Hypothalamus (tissue), 51 donors: ENCODE results near the gene WASF3.
A peak's percentile ranks its signal among the peaks of the same experiment; 100 is the strongest.

ENCODE experiments used
- DNase-seq, 51 donors: peaks; one replicate each; lab custom pipeline; 2025; lab: John Stamatoyannopoulos, UW

WASF3 gene

GRCh38 chr13:26541678-26542568 lies 15.6 kb upstream of the WASF3 start:
- no peak for DNase-seq

- no peak for DNase-seq
Measured at GRCh38 chr13:26544707-26545106, 12.8 kb upstream of the WASF3 start.

DNA sequence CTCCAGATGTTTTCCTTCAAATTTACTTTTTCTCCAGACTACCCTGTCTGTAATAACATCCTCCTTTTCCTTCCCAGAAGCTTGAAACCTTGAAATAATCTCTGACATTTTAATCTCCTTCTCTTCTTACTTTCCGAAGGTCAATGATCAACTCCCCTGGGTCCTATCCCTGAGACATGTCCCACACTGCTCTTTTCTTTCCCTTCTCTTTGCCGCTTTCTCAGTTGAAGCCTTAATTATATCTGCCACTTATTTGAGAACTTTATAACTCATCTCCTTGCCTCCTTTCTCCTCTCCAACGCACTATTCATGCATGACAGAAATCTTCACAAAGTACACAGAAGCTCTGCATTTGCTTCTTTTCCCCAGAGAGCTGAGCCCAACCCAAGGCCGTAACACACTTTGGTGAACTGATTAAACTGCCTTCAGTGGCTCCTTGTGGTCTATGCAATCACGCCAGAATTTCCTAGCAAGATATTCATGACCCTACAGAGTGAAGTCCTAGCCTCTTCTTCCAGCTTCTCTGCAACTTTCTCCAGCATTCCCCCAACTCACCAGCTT lies 9.2 kb upstream of the WASF3 start:
- no peak for DNase-seq

- peak in 1 of 51 donors; percentile 20 for DNase-seq
Measured at GRCh38 chr13:26549713-26550112, 7.8 kb upstream of the WASF3 start.

GRCh38 chr13:26551255-26551860 lies 6.1 kb upstream of the WASF3 start:
- DNase-seq = no peak

- DNase-seq = no peak
Measured at GRCh38 chr13:26555413-26555812, 2.1 kb upstream of the WASF3 start.

- no peak for DNase-seq
Measured at GRCh38 chr13:26557051-26557392, 461 bp upstream of the WASF3 start.

DNA sequence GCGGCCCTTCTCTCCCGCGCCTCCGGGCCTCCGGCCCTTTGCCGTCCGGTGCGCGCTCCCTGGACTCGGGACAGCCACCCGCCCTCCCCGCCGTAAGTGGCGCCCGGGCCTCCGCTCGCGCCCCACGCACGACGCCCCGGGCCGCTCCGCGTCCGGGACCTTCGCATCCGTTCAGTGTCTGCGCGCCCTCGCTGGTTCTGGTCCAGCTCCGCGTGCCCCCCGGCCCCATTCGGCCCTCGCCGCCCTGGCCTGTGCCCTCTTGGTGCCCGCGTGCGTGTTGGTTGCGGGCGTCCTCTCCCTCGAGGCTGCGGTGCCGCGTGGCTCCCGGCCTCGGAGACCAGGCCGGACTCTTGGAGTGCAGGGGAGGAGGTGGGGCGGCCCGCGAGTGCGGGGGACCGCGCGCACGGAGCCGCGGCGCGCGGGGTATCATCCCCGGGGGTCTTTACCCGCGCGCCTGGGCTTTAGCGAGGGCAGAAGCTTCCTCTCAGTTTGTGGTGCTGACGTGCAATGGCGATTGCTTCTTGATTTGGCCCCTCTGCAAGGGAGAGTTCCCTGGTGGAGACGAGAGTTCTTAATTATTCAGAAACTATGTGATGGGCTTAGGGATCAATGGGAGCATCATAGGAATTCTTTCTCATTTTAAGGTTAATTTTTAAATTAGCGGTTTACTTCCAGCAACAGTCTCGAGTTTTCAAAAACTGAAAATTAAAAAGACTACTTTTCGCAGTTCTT lies 757 bp downstream of the WASF3 start:
- peak in 19 of 51 donors; percentile 2 to 61 (median 34) for DNase-seq

DNA sequence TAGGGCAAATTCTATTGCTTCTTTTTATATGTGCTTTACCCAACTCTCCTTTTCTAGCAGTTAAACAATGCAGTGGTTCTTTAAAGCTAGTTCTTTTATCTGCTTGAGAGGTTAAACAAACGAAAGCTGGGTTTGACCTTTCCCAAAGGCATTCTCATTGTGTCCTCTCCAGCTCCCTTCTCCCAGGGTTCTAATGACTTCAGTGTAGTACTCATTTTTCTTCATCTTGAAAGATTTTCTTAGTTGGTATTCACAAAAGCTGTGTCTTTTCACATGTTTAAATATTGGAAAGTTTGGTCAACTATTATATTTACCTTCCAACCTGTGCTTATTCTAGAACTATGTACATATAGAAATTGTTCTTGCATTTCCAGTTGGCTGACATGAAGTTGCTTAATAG lies 1.5 kb downstream of the WASF3 start:
- DNase-seq = no peak

GRCh38 chr13:26560456-26560855 lies 3.0 kb downstream of the WASF3 start:
- no peak for DNase-seq

- no peak for DNase-seq
Measured at GRCh38 chr13:26561067-26561466, 3.6 kb downstream of the WASF3 start.

DNA sequence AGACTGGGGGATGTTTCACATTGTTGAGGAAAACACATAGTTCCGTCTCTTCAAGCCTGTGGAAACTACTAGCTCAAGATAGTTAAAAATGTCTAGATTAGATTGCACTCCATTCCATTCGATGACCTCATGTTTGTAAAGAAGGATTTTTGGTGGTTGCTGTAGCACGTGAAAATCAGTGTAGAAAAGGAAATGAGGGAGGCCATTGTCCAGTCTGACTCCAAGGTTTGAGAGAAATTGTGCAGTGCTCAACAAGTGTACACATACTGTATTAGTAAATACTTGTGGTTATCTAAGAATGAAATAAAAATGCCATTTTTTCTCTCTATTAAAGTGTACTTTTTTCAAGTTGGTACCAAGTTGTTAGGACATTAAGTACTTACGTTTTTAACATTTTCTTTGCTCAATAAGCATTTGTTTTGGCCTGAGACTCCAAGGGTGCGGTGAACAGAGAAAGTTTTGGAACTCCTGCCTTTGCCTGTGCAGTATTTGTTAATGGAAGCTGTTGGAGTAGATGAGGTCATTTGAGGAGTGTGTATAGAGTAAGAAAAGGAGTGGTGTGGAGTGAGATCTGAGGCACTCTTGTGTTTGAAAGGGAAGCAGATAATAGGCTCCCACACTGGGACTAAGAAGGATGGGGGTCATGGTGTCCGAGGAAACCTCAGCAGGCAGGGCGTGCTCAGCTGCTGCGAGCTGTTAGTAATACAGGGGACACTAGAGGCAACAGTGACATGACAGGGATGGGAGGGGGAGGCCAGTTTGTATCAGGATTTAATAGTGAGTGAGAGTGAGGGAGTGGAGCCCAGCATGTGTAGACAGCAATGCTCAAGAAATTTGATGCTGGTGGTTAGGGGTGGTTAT lies 4.4 kb downstream of the WASF3 start:
- DNase-seq = peak in 2 of 51 donors; percentile 6 to 19

DNA sequence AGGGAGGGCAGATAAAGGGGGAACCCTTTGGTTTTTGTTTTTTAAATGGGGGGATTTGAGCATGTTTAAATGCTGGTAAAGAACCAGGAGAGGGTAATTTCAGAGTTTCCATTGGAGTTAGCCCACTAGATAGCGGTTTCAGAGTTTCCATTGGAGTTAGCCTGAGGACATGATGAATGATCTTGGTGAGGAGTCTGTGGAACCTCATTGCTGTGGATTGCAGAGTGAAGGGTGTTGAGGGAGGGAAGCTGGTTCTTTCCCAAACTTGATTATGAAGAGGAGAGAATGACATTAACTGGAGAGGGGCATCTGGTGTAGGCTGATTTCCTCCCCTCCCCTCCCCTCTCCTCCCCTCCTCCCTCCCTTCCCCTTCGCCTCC lies 5.0 kb downstream of the WASF3 start:
- no peak for DNase-seq

GRCh38 chr13:26563713-26564112 lies 6.2 kb downstream of the WASF3 start:
- DNase-seq = no peak

DNA sequence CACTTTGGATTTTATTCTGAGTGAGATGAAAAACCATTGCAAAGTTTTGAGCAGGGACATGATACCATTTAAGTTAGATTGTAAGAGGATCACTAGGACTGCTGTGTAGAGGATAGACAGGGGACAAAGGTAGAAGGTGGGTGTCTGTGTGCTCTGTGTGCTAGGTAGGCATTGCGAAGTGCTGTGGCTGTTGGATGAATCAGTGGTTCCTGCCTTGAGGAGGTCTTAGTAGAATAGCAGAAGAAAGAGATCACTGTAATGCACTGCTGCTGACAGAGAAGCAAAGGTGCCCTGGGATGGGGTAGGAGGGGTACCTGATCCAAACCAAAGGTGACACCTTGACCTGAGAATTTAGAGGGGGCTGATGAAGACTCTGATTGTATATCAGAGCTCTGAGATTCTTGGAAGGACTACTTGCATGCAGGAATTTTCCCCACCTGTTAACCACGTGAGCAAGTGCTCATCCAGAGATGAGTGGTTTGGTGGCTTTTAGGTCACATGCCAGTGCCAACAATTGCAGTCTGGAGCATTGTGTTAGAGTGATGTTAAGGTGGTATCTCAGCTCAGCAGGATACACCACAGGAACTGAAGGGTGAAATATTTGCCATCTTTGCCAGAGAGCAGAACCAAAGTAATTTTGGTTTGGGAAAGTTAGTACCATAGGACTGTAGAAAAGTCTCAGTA lies 10.8 kb downstream of the WASF3 start:
- no peak for DNase-seq

GRCh38 chr13:26571518-26571917 lies 14.0 kb downstream of the WASF3 start:
- DNase-seq = no peak

DNA sequence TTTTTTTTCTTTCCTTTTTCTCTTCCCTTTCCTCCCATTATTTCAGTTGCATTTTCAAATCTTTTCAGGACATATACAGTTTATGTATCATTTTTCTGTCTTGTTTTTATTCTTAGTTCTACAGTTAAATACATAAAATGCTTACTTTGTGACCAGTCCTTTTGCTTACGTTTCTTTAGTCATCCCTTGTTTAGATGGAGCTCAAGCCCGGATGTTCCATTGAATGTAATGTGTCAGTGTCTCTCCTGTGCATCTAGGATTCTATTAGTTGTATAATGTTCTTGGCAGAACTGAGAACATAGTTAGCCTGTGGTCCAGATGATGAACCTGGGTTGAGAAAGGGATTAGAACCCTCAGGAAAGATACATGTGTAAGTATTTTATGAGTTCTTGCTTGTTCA lies 17.8 kb downstream of the WASF3 start:
- no peak for DNase-seq

- no peak for DNase-seq
Measured at GRCh38 chr13:26579580-26579979, 22.1 kb downstream of the WASF3 start.

DNA sequence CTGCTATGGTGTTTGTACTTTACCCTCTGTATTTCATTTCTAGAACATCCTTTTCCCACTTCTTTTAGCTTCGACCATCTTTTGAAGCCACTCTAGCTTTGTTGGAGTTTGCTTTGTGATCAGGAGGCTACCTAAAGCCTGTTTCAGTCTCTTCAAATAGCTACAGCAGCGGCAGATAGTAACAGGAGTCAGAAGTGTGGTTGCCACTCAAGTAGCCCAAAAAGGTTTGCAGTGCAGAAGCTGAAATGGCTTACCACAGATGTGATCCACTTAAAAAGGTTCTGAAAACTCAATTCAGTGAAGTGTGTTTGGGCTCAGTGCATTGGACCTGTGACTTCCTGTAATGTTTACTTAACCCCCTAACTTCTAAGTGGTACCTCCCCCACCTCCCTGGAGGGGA lies 26.2 kb downstream of the WASF3 start:
- no peak for DNase-seq

DNA sequence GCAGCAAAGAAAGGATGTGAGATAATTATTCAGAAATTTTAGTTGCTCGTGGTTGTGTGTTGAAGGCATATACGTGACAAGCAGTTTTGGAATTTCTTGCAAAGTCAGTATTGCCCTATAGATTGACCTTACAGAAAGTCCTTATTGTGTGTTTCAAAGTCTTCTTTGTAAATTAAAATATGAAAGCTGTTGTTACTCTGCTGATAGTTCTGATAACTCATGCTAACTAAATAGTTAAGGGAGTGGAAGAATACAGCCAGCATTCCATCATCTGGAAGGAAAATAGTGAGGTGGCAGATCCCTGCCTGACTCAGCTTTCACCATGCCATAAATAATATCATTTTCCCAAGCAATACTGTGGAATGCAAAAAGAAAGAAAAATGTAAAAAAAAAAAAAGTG lies 27.2 kb downstream of the WASF3 start:
- no peak for DNase-seq
